BLaER1 treated with 17β-estradiol and CSF1 and Interleukin-3, amounts not matched to agents 10 nM and 100 nM (cell line): ENCODE data around the gene RFC4.
"Not testable (repeated sequence)": the region's sequence is repeated elsewhere in the genome, so short reads cannot be mapped to it uniquely, and the experiment has no call there.

ENCODE experiments used
- H3K27ac ChIP-seq, 11 experiments: shearing (Covaris generic); formaldehyde crosslinking; 2 replicates each; pipeline ENCODE4 v1.8.1; 2022
- H3K27me3 ChIP-seq, 11 experiments: shearing (Covaris generic); formaldehyde crosslinking; 2 replicates each; pipeline ENCODE4 v1.8.1; 2022
- H3K36me3 ChIP-seq, 11 experiments: shearing (Covaris generic); formaldehyde crosslinking; 2 replicates each; pipeline ENCODE4 v1.8.1; 2022
- H3K4me1 ChIP-seq, 10 experiments: shearing (Covaris generic); formaldehyde crosslinking; 2 replicates each; pipeline ENCODE4 v1.8.1; 2022
- H3K4me2 ChIP-seq, 11 experiments: shearing (Covaris generic); formaldehyde crosslinking; 2 replicates each; pipeline ENCODE4 v1.8.1; 2022
- H3K4me3 ChIP-seq, 10 experiments: shearing (Covaris generic); formaldehyde crosslinking; 2 replicates each; pipeline ENCODE4 v1.8.1; 2022
- H3K9ac ChIP-seq, 11 experiments: shearing (Covaris generic); formaldehyde crosslinking; 2 replicates each; pipeline ENCODE4 v1.8.1; 2022
- H3K9me3 ChIP-seq, 11 experiments: shearing (Covaris generic); formaldehyde crosslinking; replicated peaks in 1 of 11; 2 replicates each; pipeline ENCODE4 v1.8.1; 2022
- H4K20me1 ChIP-seq, 11 experiments: shearing (Covaris generic); formaldehyde crosslinking; 2 replicates each; pipeline ENCODE4 v1.8.1; 2022
- Cebpa-rat ChIP-seq, 11 experiments: shearing (Covaris generic); IDR thresholded peaks; 2 replicates each; pipeline ENCODE4 v1.8.1; 2022

The RFC4 gene

GRCh38 chr3:186806089-186807055 lies at the start of gene RFC4:
Gene RFC4, minus strand, starts transcription at chr3:186806482. Its CDS starts 1,769 bp downstream, at chr3:186804713.
- Histone ChIP-seq H3K27ac (peak within 1 kb of the TSS; percentile 44 to 91 (median 87); a peak in 21 of 22 replicates), H3K27me3 (no peaks in the 10 kb centered on the region)

GRCh38 chr3:186854954-186855353 lies 48.7 kb upstream of the RFC4 start:
- Histone ChIP-seq H4K20me1 (no peaks in the 10 kb centered on the region), H3K27ac (no peak overlapping the region), H3K27me3 (no peaks in the 10 kb centered on the region), H3K4me1 (peaks cover 0 to 21% (median 8%) of the 10 kb centered on the region in 10 experiments; a peak in 13 of 20 replicates), H3K9ac (no peak overlapping the region), H3K36me3 (no peaks in the 10 kb centered on the region; a peak in 1 of 22 replicates), H3K4me2 (no peak overlapping the region), H3K9me3 (peaks cover 14 to 28% (median 23%) of the 10 kb centered on the region in 11 experiments), H3K4me3 (no peak overlapping the region)
- no peak for TF ChIP-seq Cebpa-rat (IDR thresholded peaks at IDR 0.05)

More at GRCh38 chr3:186806089-186807055, at the start of gene RFC4:
- H3K4me1 ChIP-seq: peaks cover 27 to 44% (median 29%) of the 10 kb centered on the region in 10 experiments
- peak within 1 kb of the TSS; percentile 72 to 88 (median 84) for H3K4me3 ChIP-seq
- no peaks in the 10 kb centered on the region for H3K9me3 ChIP-seq
- no peaks in the 10 kb centered on the region for H4K20me1 ChIP-seq
- H3K9ac ChIP-seq: peak within 1 kb of the TSS; percentile 79 to 92 (median 90)
- TF ChIP-seq Cebpa-rat (IDR thresholded peaks at IDR 0.05): no peak
- H3K36me3 ChIP-seq: peaks cover 0 to 38% (median 34%) of the 10 kb centered on the region in 11 experiments; a peak in 21 of 22 replicates
- H3K4me2 ChIP-seq: peak within 1 kb of the TSS; percentile 82 to 95 (median 88)

- Histone ChIP-seq H3K9me3 (peaks cover 5 to 20% (median 15%) of the 10 kb centered on the region in 11 experiments), H3K4me2 (no peak overlapping the region), H3K36me3 (no peaks in the 10 kb centered on the region; a peak in 1 of 22 replicates), H3K4me3 (no peak overlapping the region), H3K9ac (no peak overlapping the region), H3K27ac (no peak overlapping the region), H3K27me3 (no peaks in the 10 kb centered on the region), H4K20me1 (no peaks in the 10 kb centered on the region), H3K4me1 (peaks cover 0 to 22% (median 8%) of the 10 kb centered on the region in 10 experiments; a peak in 13 of 20 replicates)
- no peak for TF ChIP-seq Cebpa-rat (IDR thresholded peaks at IDR 0.05)
Observed at GRCh38 chr3:186854146-186854545, 47.9 kb upstream of the RFC4 start.

GRCh38 chr3:186852994-186853393 lies 46.7 kb upstream of the RFC4 start:
- no peak overlapping the region for H3K9ac ChIP-seq
- no peak overlapping the region for H3K4me3 ChIP-seq
- no peaks in the 10 kb centered on the region for H3K27me3 ChIP-seq
- H3K4me1 ChIP-seq: peaks cover 0 to 25% (median 8%) of the 10 kb centered on the region in 10 experiments; a peak in 14 of 20 replicates
- no peak overlapping the region for H3K27ac ChIP-seq
- no peak overlapping the region for H3K4me2 ChIP-seq
- H3K36me3 ChIP-seq: no peaks in the 10 kb centered on the region
- no peaks in the 10 kb centered on the region for H4K20me1 ChIP-seq
- TF ChIP-seq Cebpa-rat (IDR thresholded peaks at IDR 0.05): no peak
- peaks cover 3 to 15% (median 4%) of the 10 kb centered on the region in 11 experiments; a peak in 17 of 22 replicates for H3K9me3 ChIP-seq

GRCh38 chr3:186851835-186852234 lies 45.6 kb upstream of the RFC4 start:
- H3K9me3 ChIP-seq, H3K9ac ChIP-seq, H3K27ac ChIP-seq, H3K4me3 ChIP-seq, H3K27me3 ChIP-seq, H4K20me1 ChIP-seq, H3K36me3 ChIP-seq: not testable (repeated sequence)
- Histone ChIP-seq H3K4me2 (peak overlapping the region in 3 of 11 experiments; percentile 1 to 16 (median 10); a peak in 4 of 22 replicates), H3K4me1 (peaks cover 0 to 22% (median 2%) of the 10 kb centered on the region in 10 experiments; a peak in 13 of 20 replicates)

- TF ChIP-seq Cebpa-rat (IDR thresholded peaks at IDR 0.05): no peak
- H3K27ac ChIP-seq: peak overlapping the region in 2 of 11 experiments; percentile 16 to 47; a peak in 1 of 22 replicates
- peaks cover 0 to 38% (median 19%) of the 10 kb centered on the region in 10 experiments; a peak in 16 of 20 replicates for H3K4me1 ChIP-seq
- H3K36me3 ChIP-seq: no peaks in the 10 kb centered on the region
- H3K9me3 ChIP-seq: peaks cover 0 to 5% (median 0%) of the 10 kb centered on the region in 11 experiments; a peak in 1 of 22 replicates
- H3K9ac ChIP-seq: no peak overlapping the region
- H3K4me3 ChIP-seq: no peak overlapping the region
- H3K4me2 ChIP-seq: no peak overlapping the region
- H4K20me1 ChIP-seq: no peaks in the 10 kb centered on the region
- H3K27me3 ChIP-seq: no peaks in the 10 kb centered on the region
Observed at GRCh38 chr3:186849374-186849975, 43.2 kb upstream of the RFC4 start.

- Histone ChIP-seq H3K36me3 (no peaks in the 10 kb centered on the region), H4K20me1 (no peaks in the 10 kb centered on the region), H3K4me3 (no peak overlapping the region), H3K27me3 (no peaks in the 10 kb centered on the region), H3K4me1 (peaks cover 0 to 41% (median 26%) of the 10 kb centered on the region in 10 experiments; a peak in 17 of 20 replicates), H3K4me2 (no peak overlapping the region), H3K9me3 (no peaks in the 10 kb centered on the region), H3K9ac (no peak overlapping the region), H3K27ac (peak overlapping the region in 1 of 11 experiments; percentile 36; a peak in 1 of 22 replicates)
- no peak for TF ChIP-seq Cebpa-rat (IDR thresholded peaks at IDR 0.05)
Observed at GRCh38 chr3:186847437-186847836, 41.2 kb upstream of the RFC4 start.

- no peaks in the 10 kb centered on the region for H4K20me1 ChIP-seq
Observed at GRCh38 chr3:186845756-186846155, 39.5 kb upstream of the RFC4 start.

GRCh38 chr3:186844908-186845307 lies 38.6 kb upstream of the RFC4 start:
- Histone ChIP-seq H3K4me1 (peaks cover 16 to 60% (median 45%) of the 10 kb centered on the region in 10 experiments), H3K36me3 (no peaks in the 10 kb centered on the region), H3K27me3 (no peaks in the 10 kb centered on the region), H3K9me3 (no peaks in the 10 kb centered on the region), H4K20me1 (no peaks in the 10 kb centered on the region), H3K27ac (peak overlapping the region in 1 of 11 experiments; percentile 15; a peak in 1 of 22 replicates), H3K4me2 (peak overlapping the region in 1 of 11 experiments; percentile 59; a peak in 1 of 22 replicates), H3K9ac (no peak overlapping the region), H3K4me3 (no peak overlapping the region)
- TF ChIP-seq Cebpa-rat (IDR thresholded peaks at IDR 0.05): no peak

More at GRCh38 chr3:186845756-186846155, 39.5 kb upstream of the RFC4 start:
- no peaks in the 10 kb centered on the region for H3K9me3 ChIP-seq
- H3K4me3 ChIP-seq: no peak overlapping the region
- peaks cover 10 to 52% (median 37%) of the 10 kb centered on the region in 10 experiments for H3K4me1 ChIP-seq
- no peak overlapping the region; a peak in 2 of 22 replicates for H3K9ac ChIP-seq
- peak overlapping the region; percentile 17 to 72 (median 46); a peak in 18 of 22 replicates for H3K4me2 ChIP-seq
- peak overlapping the region in 5 of 11 experiments; percentile 9 to 45 (median 16); a peak in 6 of 22 replicates for H3K27ac ChIP-seq
- H3K36me3 ChIP-seq: no peaks in the 10 kb centered on the region
- H3K27me3 ChIP-seq: no peaks in the 10 kb centered on the region
- no peak for TF ChIP-seq Cebpa-rat (IDR thresholded peaks at IDR 0.05)
